HUDEP-2 (cell line): Measurements from ENCODE around the gene CDC27.
"Not testable (repeated sequence)": the region's sequence is repeated elsewhere in the genome, so short reads cannot be mapped to it uniquely, and the experiment has no call there.

Experiments used
- DNase-seq, 76 experiments: peaks; one replicate each; lab custom pipeline; 2025; ENCODE audit not compliant: unreplicated experiment in 76 of 76; lab: John Stamatoyannopoulos, UW

CDC27 gene

DNA sequence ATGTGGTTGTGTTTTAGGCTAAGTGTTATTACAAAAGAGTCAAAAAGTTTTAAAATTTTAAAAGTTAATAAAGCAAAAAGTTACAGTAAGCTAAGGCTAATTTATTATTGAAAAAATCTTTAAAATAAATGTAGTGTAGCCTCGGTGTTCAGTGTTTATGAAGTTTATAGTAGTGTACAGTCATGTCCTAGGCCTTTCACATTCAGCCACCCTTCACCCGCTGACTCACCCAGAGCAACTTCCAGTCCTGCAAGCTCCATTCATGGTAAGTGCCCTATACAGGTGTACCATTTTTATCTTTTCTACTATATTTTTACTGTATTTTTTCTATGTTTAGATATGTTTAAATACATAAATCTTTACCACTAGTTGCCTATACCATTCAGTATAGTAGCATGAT is 111.5 kb downstream of the CDC27 start:
- no peak for DNase-seq

DNA sequence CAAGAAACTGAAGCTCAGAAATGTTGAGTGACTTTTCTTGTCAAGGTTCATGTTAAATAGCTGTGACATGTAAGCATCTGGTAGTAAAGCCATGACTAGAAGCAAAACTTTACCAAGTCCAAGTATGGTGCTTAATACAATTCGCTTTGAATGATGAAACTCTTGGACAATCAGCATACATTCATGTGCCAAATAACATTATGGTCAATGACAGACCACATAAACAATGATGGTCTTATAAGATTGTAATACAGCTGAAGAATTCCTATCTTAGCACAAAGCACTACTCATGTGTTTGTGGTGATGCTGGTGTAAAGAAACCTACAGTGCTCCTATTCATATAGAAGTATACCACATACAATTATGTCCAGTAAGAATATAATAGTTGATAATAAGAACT is 112.9 kb downstream of the CDC27 start:
- DNase-seq, result no peak

DNA sequence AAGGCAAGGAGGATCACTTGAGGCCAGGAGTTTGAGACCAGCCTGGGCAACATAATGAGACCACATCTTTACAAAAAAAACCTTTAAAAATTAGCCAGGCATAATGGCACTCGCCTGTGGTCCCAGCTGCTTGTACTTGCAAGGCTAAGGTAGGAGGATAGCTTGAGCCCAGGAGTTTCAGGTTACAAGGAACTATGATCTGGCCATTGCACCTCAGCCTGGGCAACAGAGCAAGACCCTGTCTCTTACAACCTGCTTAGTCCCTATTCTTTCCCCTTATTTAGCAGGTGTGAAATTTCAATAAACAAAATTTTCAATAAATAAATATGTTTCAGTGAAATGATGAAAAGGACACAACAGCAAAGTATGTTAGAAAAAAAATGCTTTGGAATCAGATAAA is 114.7 kb downstream of the CDC27 start:
- not testable (repeated sequence) for DNase-seq

DNA sequence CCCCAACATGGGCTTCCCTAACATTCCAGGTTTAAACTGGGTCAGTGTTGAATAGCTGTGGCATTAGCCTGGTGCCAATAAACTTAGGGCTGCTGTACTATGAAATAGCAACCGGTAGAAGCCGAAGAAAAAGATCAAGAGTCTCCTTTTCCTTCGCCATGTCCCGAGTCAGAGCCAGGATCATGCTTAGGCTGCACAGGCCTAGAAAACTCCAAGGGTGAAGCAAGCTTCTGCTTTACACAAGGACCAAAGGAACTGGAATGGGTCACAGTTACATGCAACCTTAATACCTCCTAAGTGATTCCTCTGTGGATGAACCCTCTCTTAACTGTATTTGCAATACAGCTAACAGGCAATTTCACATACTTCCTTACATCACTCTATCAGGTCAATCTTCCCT is 115.5 kb downstream of the CDC27 start:
- DNase-seq, result not testable (repeated sequence)

DNA sequence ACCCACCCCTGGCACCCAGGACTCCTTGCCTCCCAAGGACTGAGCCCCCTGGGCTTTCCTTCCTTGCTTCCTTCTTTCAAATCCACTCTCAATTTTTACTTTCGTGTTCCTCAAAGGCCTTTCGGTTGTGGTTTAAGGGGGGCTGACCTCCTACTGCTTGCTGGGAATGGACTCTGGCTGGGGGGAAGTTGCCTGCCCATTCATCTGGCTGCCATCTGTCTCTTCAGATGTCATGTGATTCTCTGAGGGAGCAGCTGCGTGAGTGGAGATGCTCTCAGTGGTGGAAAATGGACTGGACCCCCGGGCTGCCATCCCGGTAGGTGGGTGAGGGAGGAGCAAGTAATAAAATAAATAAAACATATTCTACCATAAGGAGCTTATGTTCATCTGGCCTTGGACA is 116.2 kb downstream of the CDC27 start:
- no peak for DNase-seq

DNA sequence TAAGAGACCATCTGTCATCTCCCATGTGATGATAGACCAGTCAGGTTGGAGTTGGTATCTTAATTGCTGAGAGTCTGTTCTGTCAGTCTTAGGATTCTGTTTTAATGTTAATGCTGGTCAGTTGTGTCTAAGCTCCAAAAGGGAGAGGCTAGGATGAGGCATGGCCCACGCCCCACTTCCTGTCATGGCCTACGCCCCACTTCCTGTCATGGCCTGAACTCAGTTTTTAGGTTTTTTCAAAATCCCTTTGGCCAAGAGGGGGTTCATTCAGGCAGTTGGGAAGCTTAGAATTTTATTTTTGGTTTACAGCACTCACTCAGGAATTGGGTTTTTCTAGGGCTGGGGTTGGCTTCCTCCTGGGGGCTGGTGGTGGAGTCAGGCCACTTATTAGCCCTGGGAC is 117.9 kb downstream of the CDC27 start:
- DNase-seq, result not testable (repeated sequence)

DNA sequence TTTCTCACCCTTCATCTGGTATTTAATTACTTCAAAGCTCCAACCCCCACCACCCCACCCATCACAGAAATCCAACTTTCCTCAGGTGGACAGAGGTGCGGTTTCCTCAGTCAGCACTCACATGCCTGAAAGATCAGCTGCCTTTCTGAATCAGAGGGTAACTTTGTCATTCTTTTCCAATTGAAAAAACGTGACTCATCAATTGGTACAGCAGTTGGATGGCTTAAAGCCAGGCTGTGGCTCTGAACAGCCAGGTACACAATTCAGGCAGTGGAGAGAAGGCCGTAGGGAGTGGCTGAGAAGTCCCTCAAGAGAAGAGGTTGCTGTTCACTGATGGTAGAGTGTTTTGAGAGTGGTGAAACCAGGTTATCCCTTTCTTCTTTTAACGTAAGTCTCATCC is 118.8 kb downstream of the CDC27 start:
- not testable (repeated sequence) for DNase-seq
